Measurements from ENCODE around the gene CPNE9. TPM values are rescaled to one million over a fixed set of nuclear protein-coding genes. Genes with fewer than 3 reads are reported as not detected.
A peak's percentile ranks its signal among the peaks of the same experiment; 100 is the strongest.

The CPNE9 gene
- total RNA-seq, 5 donors from 2014 or later (not counting 1 experiment from before 2014, with no cell fraction given) = 0.19 to 1.5 (median 0.24) TPM; not detected in 1

DNA sequence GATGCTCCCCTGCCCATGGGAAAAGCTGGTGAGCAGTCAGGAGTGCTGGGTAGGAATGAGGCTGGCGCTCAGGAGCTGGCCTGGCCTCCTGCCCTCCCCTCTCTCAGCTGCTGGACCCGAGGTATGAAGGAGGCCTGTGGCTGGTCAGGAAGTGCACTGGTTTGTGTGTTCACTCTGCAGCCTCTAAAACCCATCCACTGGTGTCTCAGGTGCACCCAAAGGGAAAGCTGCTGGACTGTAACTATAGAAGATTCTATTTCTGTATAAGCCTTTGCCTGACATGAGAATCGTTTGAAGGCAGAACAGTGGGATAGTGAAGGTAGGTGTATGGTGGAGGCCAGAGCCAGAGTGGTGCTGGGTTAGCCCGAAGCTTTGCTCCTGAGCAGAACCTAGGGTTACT, 5.7 kb upstream of the CPNE9 start:
- peaks cover 73% of the 10 kb centered on the region for H3K36me3 Mint-ChIP-seq
- Histone ChIP-seq H3K27ac (ENCODE audit: low read length) (no peak overlapping the region), H3K4me1 (ENCODE audit: control insufficient read depth in 1 of 2, extremely low read depth in 1 of 2, insufficient read depth in 2 of 2, low read length in 2 of 2) (no peaks in the 10 kb centered on the region), H3K4me3 (ENCODE audit: control insufficient read depth in 1 of 2, extremely low read depth in 1 of 2, low read length in 1 of 2) (no peak overlapping the region), H3K36me3 (ENCODE audit: control insufficient read depth in 2 of 2, extremely low read depth in 1 of 2, insufficient read depth in 1 of 2, low read length in 1 of 2) (peaks cover 34 to 71% of the 10 kb centered on the region in 2 donors), H3K27me3 (replicated peaks in 1 of 2; ENCODE audit: control insufficient read depth in 2 of 2, extremely low read depth in 1 of 2, insufficient read depth in 2 of 2, low read length in 1 of 2) (peaks cover 0 to 6% of the 10 kb centered on the region in 2 experiments), H3K9me3 (no peaks in the 10 kb centered on the region)
- H3K27ac Mint-ChIP-seq = no peak overlapping the region
- POLR2A ChIA-PET = no interaction called here
- 100% methylated on average over 1 of the region's 4 CpGs for WGBS (ENCODE audit: insufficient coverage)
- peaks cover 0 to 2% of the 10 kb centered on the region in 2 donors for H3K27me3 Mint-ChIP-seq
- peaks cover under 1 to 3% (median 2%) of the 10 kb centered on the region in 3 donors for H3K4me1 Mint-ChIP-seq
- H3K9me3 Mint-ChIP-seq = no peaks in the 10 kb centered on the region
- no peak for DNase-seq
- no peak overlapping the region for H3K4me3 Mint-ChIP-seq
- CTCF ChIA-PET = no interaction called here
- ATAC-seq (replicated peaks in 1 of 4) = no peak

DNA sequence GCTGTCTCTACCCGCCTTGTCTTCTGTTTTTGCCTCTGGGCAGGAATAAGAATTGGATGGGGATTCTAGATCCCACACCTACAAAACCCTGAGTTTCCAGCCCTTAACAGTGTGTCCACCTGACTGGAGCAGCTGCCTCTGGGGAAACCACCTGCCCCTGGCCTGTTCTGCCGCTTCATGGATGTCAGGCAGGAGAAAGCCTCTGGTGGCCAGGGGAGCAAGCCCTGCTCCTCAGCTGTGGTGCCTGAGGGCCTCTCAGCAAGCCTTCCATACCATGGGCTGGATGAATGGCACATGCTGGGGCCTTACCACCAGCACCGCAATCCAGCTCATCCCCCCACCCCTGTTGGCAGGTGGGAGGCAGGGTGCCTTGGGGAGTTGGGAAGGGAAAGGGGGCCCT, 5.3 kb upstream of the CPNE9 start:
- peaks cover under 1 to 10% of the 10 kb centered on the region in 2 experiments for H3K27me3 ChIP-seq (replicated peaks in 1 of 2; ENCODE audit: control insufficient read depth in 2 of 2, extremely low read depth in 1 of 2, insufficient read depth in 2 of 2, low read length in 1 of 2)
- no peak overlapping the region for H3K4me3 ChIP-seq (ENCODE audit: control insufficient read depth in 1 of 2, extremely low read depth in 1 of 2, low read length in 1 of 2)
- no peak for DNase-seq
- WGBS (ENCODE audit: insufficient coverage) = 100% methylated on average over 1 of the region's 3 CpGs
- H3K27me3 Mint-ChIP-seq = peaks cover 0 to 6% of the 10 kb centered on the region in 2 donors
- ATAC-seq (replicated peaks in 1 of 4) = no peak
- H3K27ac Mint-ChIP-seq = no peak overlapping the region
- H3K4me1 ChIP-seq (ENCODE audit: control insufficient read depth in 1 of 2, extremely low read depth in 1 of 2, insufficient read depth in 2 of 2, low read length in 2 of 2) = no peaks in the 10 kb centered on the region
- peaks cover 5 to 7% (median 5%) of the 10 kb centered on the region in 3 donors for H3K4me1 Mint-ChIP-seq
- no peaks in the 10 kb centered on the region for H3K9me3 Mint-ChIP-seq
- ChIA-PET POLR2A (interaction anchor here in 1 of 2 donors (0.7 kb wide), 1 partner anchor 131 kb away, joined by 10 read pairs; no protein-coding TSS in a partner anchor), CTCF (interaction anchor here in 1 of 2 donors (0.6 kb wide), 1 partner anchor 626 kb away, joined by 3 read pairs; no protein-coding TSS in a partner anchor)
- no peak overlapping the region for H3K4me3 Mint-ChIP-seq
- H3K9me3 ChIP-seq = no peaks in the 10 kb centered on the region
- no peak overlapping the region for H3K27ac ChIP-seq (ENCODE audit: low read length)
- peaks cover 32 to 67% of the 10 kb centered on the region in 2 donors for H3K36me3 ChIP-seq (ENCODE audit: control insufficient read depth in 2 of 2, extremely low read depth in 1 of 2, insufficient read depth in 1 of 2, low read length in 1 of 2)
- H3K36me3 Mint-ChIP-seq = peaks cover 73% of the 10 kb centered on the region

DNA sequence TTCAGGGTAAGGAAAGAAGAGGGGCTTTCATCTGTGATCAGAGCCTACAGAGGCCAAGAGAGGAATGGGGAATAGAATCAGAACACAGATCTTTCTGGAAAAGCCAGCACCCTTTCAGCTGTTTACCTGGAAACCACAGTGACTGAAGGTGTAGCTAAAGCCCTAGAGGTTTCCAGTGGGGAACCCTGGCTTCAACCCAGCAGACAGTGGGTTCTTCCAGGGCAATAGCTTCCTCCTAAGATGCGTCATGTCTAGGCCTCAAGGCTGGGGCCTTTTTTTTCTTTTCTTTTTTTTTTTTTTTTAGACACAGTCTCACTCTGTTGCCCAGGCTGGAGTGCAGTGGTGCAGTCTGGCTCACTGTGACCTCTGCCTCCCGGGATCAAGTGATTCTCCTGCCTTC, 3.1 kb upstream of the CPNE9 start:
- WGBS (ENCODE audit: insufficient coverage) = 100% methylated on average over 1 of the region's 2 CpGs
- peaks cover 53% of the 10 kb centered on the region for H3K36me3 Mint-ChIP-seq

DNA sequence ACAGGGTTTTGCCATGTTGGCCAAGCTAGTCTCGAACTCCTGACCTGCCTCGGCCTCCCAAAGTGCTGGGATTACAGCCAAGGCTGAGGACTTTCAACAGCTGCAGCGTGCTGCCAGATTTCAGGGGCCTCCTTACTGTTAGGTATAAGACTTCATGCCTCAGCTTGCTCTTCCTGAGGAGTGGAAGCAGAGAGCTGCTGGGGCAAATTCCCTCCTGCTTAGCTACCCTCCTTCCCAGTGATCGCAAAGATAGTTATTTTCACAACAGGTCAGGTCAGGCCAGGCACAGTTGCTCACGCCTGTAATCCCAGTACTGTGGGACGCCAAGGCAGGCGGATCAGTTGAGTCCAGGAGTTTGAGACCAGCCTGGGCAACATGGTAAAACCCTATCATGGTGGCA, 2.6 kb upstream of the CPNE9 start:
- H3K36me3 ChIP-seq (ENCODE audit: control insufficient read depth in 2 of 2, extremely low read depth in 1 of 2, insufficient read depth in 1 of 2, low read length in 1 of 2) = peaks cover 22 to 40% of the 10 kb centered on the region in 2 donors
- CTCF ChIA-PET = no interaction called here

More for the DNA sequence above, 3.1 kb upstream of the CPNE9 start:
- no peak overlapping the region for H3K27ac ChIP-seq (ENCODE audit: low read length)
- no peak for DNase-seq
- no peaks in the 10 kb centered on the region for H3K9me3 ChIP-seq
- Mint-ChIP-seq H3K4me3 (no peak overlapping the region), H3K4me1 (peaks cover 10 to 18% (median 13%) of the 10 kb centered on the region in 3 donors), H3K27me3 (peaks cover 7 to 17% of the 10 kb centered on the region in 2 donors), H3K9me3 (no peaks in the 10 kb centered on the region), H3K27ac (no peak overlapping the region)
- POLR2A ChIA-PET = interaction anchor here (0.6 to 0.7 kb wide), 2 partner anchors 37 to 332 kb away, joined by 5 to 14 read pairs; no protein-coding TSS in a partner anchor
- peaks cover 2 to 28% of the 10 kb centered on the region in 2 experiments for H3K27me3 ChIP-seq (replicated peaks in 1 of 2; ENCODE audit: control insufficient read depth in 2 of 2, extremely low read depth in 1 of 2, insufficient read depth in 2 of 2, low read length in 1 of 2)
- peaks cover 25 to 45% of the 10 kb centered on the region in 2 donors for H3K36me3 ChIP-seq (ENCODE audit: control insufficient read depth in 2 of 2, extremely low read depth in 1 of 2, insufficient read depth in 1 of 2, low read length in 1 of 2)
- peaks cover 4 to 17% of the 10 kb centered on the region in 2 experiments for H3K4me1 ChIP-seq (ENCODE audit: control insufficient read depth in 1 of 2, extremely low read depth in 1 of 2, insufficient read depth in 2 of 2, low read length in 2 of 2)
- H3K4me3 ChIP-seq (ENCODE audit: control insufficient read depth in 1 of 2, extremely low read depth in 1 of 2, low read length in 1 of 2) = no peak overlapping the region
- no peak for ATAC-seq (replicated peaks in 1 of 4)
- CTCF ChIA-PET = no interaction called here

DNA sequence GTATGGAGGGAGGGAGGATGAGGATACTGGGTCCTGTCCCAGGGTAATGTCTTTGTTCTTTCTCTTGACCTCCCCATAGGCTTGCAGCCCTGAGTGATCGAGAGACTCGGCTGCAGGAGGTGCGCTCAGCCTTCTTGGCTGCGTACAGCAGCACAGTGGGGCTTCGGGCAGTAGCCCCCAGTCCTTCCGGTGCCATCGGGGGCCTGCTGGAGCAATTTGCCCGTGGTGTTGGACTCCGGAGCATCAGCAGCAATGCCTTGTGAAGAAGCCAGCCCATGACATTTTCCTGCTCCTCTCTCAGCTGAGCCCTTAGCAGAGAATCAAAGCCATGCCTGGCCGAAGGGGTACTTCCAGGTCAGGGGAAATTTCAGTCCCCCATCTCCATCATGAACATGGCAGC, 1.9 kb upstream of the CPNE9 start:
- Histone ChIP-seq H3K4me3 (ENCODE audit: control insufficient read depth in 1 of 2, extremely low read depth in 1 of 2, low read length in 1 of 2) (no peak overlapping the region), H3K4me1 (ENCODE audit: control insufficient read depth in 1 of 2, extremely low read depth in 1 of 2, insufficient read depth in 2 of 2, low read length in 2 of 2) (peaks cover 4 to 17% of the 10 kb centered on the region in 2 experiments), H3K27ac (ENCODE audit: low read length) (no peak overlapping the region), H3K9me3 (no peaks in the 10 kb centered on the region), H3K36me3 (ENCODE audit: control insufficient read depth in 2 of 2, extremely low read depth in 1 of 2, insufficient read depth in 1 of 2, low read length in 1 of 2) (peaks cover 22 to 37% of the 10 kb centered on the region in 2 donors), H3K27me3 (replicated peaks in 1 of 2; ENCODE audit: control insufficient read depth in 2 of 2, extremely low read depth in 1 of 2, insufficient read depth in 2 of 2, low read length in 1 of 2) (peaks cover 2 to 36% of the 10 kb centered on the region in 2 experiments)
- peaks cover 0 to 4% (median 0%) of the 10 kb centered on the region in 3 donors for H3K9me3 Mint-ChIP-seq
- peaks cover 49% of the 10 kb centered on the region for H3K36me3 Mint-ChIP-seq
- no peak overlapping the region for H3K4me3 Mint-ChIP-seq
- ChIA-PET CTCF (no interaction called here), POLR2A (no interaction called here)
- 98% methylated on average over 10 of the region's 10 CpGs for WGBS (ENCODE audit: insufficient coverage)
- H3K27me3 Mint-ChIP-seq = peaks cover 14 to 26% of the 10 kb centered on the region in 2 donors
- DNase-seq (no peak), ATAC-seq (replicated peaks in 1 of 4) (no peak)
- H3K27ac Mint-ChIP-seq = no peak overlapping the region
- peaks cover 10 to 22% (median 13%) of the 10 kb centered on the region in 3 donors for H3K4me1 Mint-ChIP-seq

More for the DNA sequence above, 2.6 kb upstream of the CPNE9 start:
- Histone ChIP-seq H3K27me3 (replicated peaks in 1 of 2; ENCODE audit: control insufficient read depth in 2 of 2, extremely low read depth in 1 of 2, insufficient read depth in 2 of 2, low read length in 1 of 2) (peaks cover 2 to 33% of the 10 kb centered on the region in 2 experiments), H3K27ac (ENCODE audit: low read length) (no peak overlapping the region), H3K4me3 (ENCODE audit: control insufficient read depth in 1 of 2, extremely low read depth in 1 of 2, low read length in 1 of 2) (no peak overlapping the region), H3K4me1 (ENCODE audit: control insufficient read depth in 1 of 2, extremely low read depth in 1 of 2, insufficient read depth in 2 of 2, low read length in 2 of 2) (peaks cover 4 to 17% of the 10 kb centered on the region in 2 experiments), H3K9me3 (no peaks in the 10 kb centered on the region)
- no peak for DNase-seq
- peaks cover 10 to 19% (median 13%) of the 10 kb centered on the region in 3 donors for H3K4me1 Mint-ChIP-seq
- H3K27ac Mint-ChIP-seq = no peak overlapping the region
- ATAC-seq (replicated peaks in 1 of 4) = no peak
- 100% methylated on average over 6 of the region's 7 CpGs for WGBS (ENCODE audit: insufficient coverage)
- POLR2A ChIA-PET = interaction anchor here in 1 of 2 donors (0.6 kb wide), 1 partner anchor 38 kb away, joined by 14 read pairs; no protein-coding TSS in a partner anchor
- peaks cover 10 to 22% of the 10 kb centered on the region in 2 donors for H3K27me3 Mint-ChIP-seq
- no peak overlapping the region for H3K4me3 Mint-ChIP-seq
- no peaks in the 10 kb centered on the region for H3K9me3 Mint-ChIP-seq
- peaks cover 48% of the 10 kb centered on the region for H3K36me3 Mint-ChIP-seq

DNA sequence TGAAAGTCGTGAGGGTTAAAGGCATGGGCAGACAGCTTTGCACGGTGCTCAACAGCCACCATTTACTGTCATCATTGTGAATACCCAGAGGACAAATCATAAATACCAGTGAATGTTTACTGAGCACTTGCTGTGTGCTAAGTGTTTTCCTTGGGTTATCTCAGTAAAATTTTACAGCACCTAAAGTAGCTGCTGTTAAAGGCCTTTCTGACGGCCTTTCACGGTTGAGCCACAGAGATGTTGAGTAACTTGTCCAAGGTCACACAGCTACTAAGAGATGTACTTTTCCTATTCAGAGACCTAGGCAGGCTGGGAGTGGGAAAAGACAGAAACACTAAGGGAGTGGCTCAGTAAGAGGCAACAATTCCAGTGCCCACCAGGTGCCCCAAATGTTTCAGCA, 393 bp upstream of the CPNE9 start:
- no peak overlapping the region for H3K4me3 ChIP-seq (ENCODE audit: control insufficient read depth in 1 of 2, extremely low read depth in 1 of 2, low read length in 1 of 2)
- 100% methylated on average over 2 of the region's 4 CpGs for WGBS (ENCODE audit: insufficient coverage)
- POLR2A ChIA-PET = no interaction called here
- CTCF ChIA-PET = no interaction called here
- H3K27ac Mint-ChIP-seq = no peak overlapping the region
- H3K27me3 ChIP-seq (replicated peaks in 1 of 2; ENCODE audit: control insufficient read depth in 2 of 2, extremely low read depth in 1 of 2, insufficient read depth in 2 of 2, low read length in 1 of 2) = peaks cover 2 to 38% of the 10 kb centered on the region in 2 experiments
- H3K4me1 ChIP-seq (ENCODE audit: control insufficient read depth in 1 of 2, extremely low read depth in 1 of 2, insufficient read depth in 2 of 2, low read length in 2 of 2) = peaks cover 4 to 17% of the 10 kb centered on the region in 2 experiments
- no peak overlapping the region for H3K27ac ChIP-seq (ENCODE audit: low read length)
- peaks cover 14 to 27% of the 10 kb centered on the region in 2 donors for H3K27me3 Mint-ChIP-seq
- H3K4me1 Mint-ChIP-seq = peaks cover 10 to 22% (median 13%) of the 10 kb centered on the region in 3 donors
- H3K36me3 ChIP-seq (ENCODE audit: control insufficient read depth in 2 of 2, extremely low read depth in 1 of 2, insufficient read depth in 1 of 2, low read length in 1 of 2) = peaks cover 15 to 22% of the 10 kb centered on the region in 2 donors
- no peak for ATAC-seq (replicated peaks in 1 of 4)
- H3K9me3 ChIP-seq = no peaks in the 10 kb centered on the region
- H3K36me3 Mint-ChIP-seq = peaks cover 40% of the 10 kb centered on the region
- peak overlapping the region in 2 of 3 donors; percentile 11 to 63 for H3K4me3 Mint-ChIP-seq
- peaks cover 0 to 4% (median 0%) of the 10 kb centered on the region in 3 donors for H3K9me3 Mint-ChIP-seq
- no peak for DNase-seq

All from T-cell (primary cell).